H9 (cell line): ENCODE data around the gene KIAA1549. TPM values are rescaled to one million over a fixed set of nuclear protein-coding genes. Genes with fewer than 3 reads are reported as not detected.

ENCODE experiments used
- DNase-seq: peaks from one replicate; pipeline ENCODE4 v3.0.0-alpha.2; 2017
- H2AFZ ChIP-seq: one replicate; pipeline ENCODE4 v1.6.1; 2013; ENCODE audit warnings: mild to moderate bottlenecking, low read length, control low read depth, moderate library complexity
- H2AK5ac ChIP-seq: 2 replicates; pipeline ENCODE4 v1.6.1; 2013; ENCODE audit warnings: low read length, control low read depth, mixed read lengths; ENCODE audit not compliant: insufficient read length
- H2BK120ac ChIP-seq: one replicate; pipeline ENCODE4 v1.6.1; 2013; ENCODE audit warnings: low read depth, mild to moderate bottlenecking, low read length, control low read depth, inconsistent platforms; ENCODE audit not compliant: poor library complexity, severe bottlenecking
- H2BK12ac ChIP-seq: 2 replicates; pipeline ENCODE4 v1.6.1; 2013; ENCODE audit warnings: low read length, control low read depth, mixed read lengths, low read depth; ENCODE audit not compliant: insufficient read length
- H2BK15ac ChIP-seq: 2 replicates; pipeline ENCODE4 v1.6.1; 2013; ENCODE audit warnings: low read depth, low read length, control low read depth
- H2BK20ac ChIP-seq: one replicate; pipeline ENCODE4 v1.6.1; 2013; ENCODE audit warnings: low read depth, mild to moderate bottlenecking, low read length, control low read depth, inconsistent platforms; ENCODE audit not compliant: poor library complexity, severe bottlenecking
- H2BK5ac ChIP-seq: 2 replicates; pipeline ENCODE4 v1.6.1; 2013; ENCODE audit warnings: low read length, control low read depth, mixed read lengths; ENCODE audit not compliant: insufficient read length
- H3K14ac ChIP-seq: 2 replicates; pipeline ENCODE4 v1.6.1; 2013; ENCODE audit warnings: low read length, control low read depth; ENCODE audit not compliant: insufficient read depth
- H3K18ac ChIP-seq: 2 replicates; pipeline ENCODE4 v1.6.1; 2013; ENCODE audit warnings: low read depth, mild to moderate bottlenecking, mixed read lengths, low read length, control low read depth; ENCODE audit not compliant: insufficient read length
- H3K23ac ChIP-seq: 2 replicates; pipeline ENCODE4 v1.6.1; 2013; ENCODE audit warnings: low read length, control low read depth, mixed read lengths, low read depth; ENCODE audit not compliant: insufficient read length
- H3K23me2 ChIP-seq: 2 replicates; pipeline ENCODE4 v1.6.1; 2013; ENCODE audit warnings: low read depth, mild to moderate bottlenecking, mixed read lengths, low read length, control low read depth; ENCODE audit not compliant: insufficient read length, poor library complexity, severe bottlenecking
- H3K27ac ChIP-seq: 2 replicates; pipeline ENCODE4 v1.5.1; 2013; ENCODE audit warnings: low read length, control low read depth, mixed read lengths, low read depth; ENCODE audit not compliant: insufficient read length
- H3K27me3 ChIP-seq: 2 replicates; pipeline ENCODE4 v1.6.1; 2013; ENCODE audit warnings: low read length, control low read depth, inconsistent platforms; ENCODE audit not compliant: insufficient read depth
- H3K4ac ChIP-seq: 2 replicates; pipeline ENCODE4 v1.6.1; 2013; ENCODE audit warnings: low read depth, mild to moderate bottlenecking, control low read depth, inconsistent platforms, low read length, moderate library complexity
- H3K4me1 ChIP-seq: 2 replicates; pipeline ENCODE4 v1.6.1; 2013; ENCODE audit warnings: low read length, control low read depth, inconsistent platforms; ENCODE audit not compliant: insufficient read depth
- H3K4me2 ChIP-seq: 2 replicates; pipeline ENCODE4 v1.6.1; 2013; ENCODE audit warnings: low read length, control low read depth, mixed read lengths; ENCODE audit not compliant: insufficient read length, insufficient read depth
- H3K56ac ChIP-seq: 2 replicates; pipeline ENCODE4 v1.6.1; 2013; ENCODE audit warnings: low read depth, mild to moderate bottlenecking, mixed read lengths, low read length, control low read depth; ENCODE audit not compliant: insufficient read length
- H3K79me1 ChIP-seq: 2 replicates; pipeline ENCODE4 v1.6.1; 2013; ENCODE audit warnings: low read depth, mild to moderate bottlenecking, moderate library complexity, low read length, control low read depth, inconsistent platforms; ENCODE audit not compliant: insufficient read depth, poor library complexity, severe bottlenecking
- H3K79me2 ChIP-seq: 2 replicates; pipeline ENCODE4 v1.6.1; 2013; ENCODE audit warnings: low read length, control low read depth, inconsistent platforms; ENCODE audit not compliant: insufficient read depth
- H3K9ac ChIP-seq: 2 replicates; pipeline ENCODE4 v1.6.1; 2013; ENCODE audit warnings: low read length, control low read depth, mixed read lengths; ENCODE audit not compliant: insufficient read length; ENCODE audit errors: extremely low read depth
- H3K9me3 ChIP-seq: one replicate; pipeline ENCODE4 v1.6.1; 2013; ENCODE audit warnings: low read depth, low read length, inconsistent platforms; ENCODE audit not compliant: control insufficient read depth
- H3T11ph ChIP-seq: one replicate; pipeline ENCODE4 v1.6.1; 2013; ENCODE audit warnings: mild to moderate bottlenecking, low read length, control low read depth, inconsistent platforms
- H4K20me1 ChIP-seq: one replicate; pipeline ENCODE4 v1.6.1; 2013; ENCODE audit not compliant: control insufficient read depth, insufficient read length, insufficient read depth
- H4K5ac ChIP-seq: 2 replicates; pipeline ENCODE4 v1.6.1; 2013; ENCODE audit warnings: low read depth, mild to moderate bottlenecking, mixed read lengths, low read length, control low read depth; ENCODE audit not compliant: insufficient read length
- H4K8ac ChIP-seq: replicated peaks from 2 replicates; pipeline ENCODE4 v1.6.1; 2013; ENCODE audit warnings: low read length, control low read depth, mixed read lengths, low read depth; ENCODE audit not compliant: insufficient read length
- H4K91ac ChIP-seq: 2 replicates; pipeline ENCODE4 v1.6.1; 2013; ENCODE audit warnings: low read depth, mild to moderate bottlenecking, moderate library complexity, mixed read lengths, low read length, control low read depth; ENCODE audit not compliant: insufficient read length
- H3K27ac Mint-ChIP-seq, 3 experiments: 2 replicates in 2 of 3; 3 replicates in 1 of 3; pipeline ENCODE4 v1.8.0; 2020 to 2021; ENCODE audit warnings: mixed read lengths in 3 of 3, mild to moderate bottlenecking in 1 of 3, moderate library complexity in 1 of 3
- H3K27me3 Mint-ChIP-seq: 2 replicates; pipeline ENCODE4 v1.8.0; 2021; ENCODE audit warnings: low read depth, mild to moderate bottlenecking, moderate library complexity, mixed read lengths
- H3K36me3 Mint-ChIP-seq, 3 experiments: 2 replicates in 2 of 3; 3 replicates in 1 of 3; pipeline ENCODE4 v1.8.0; 2020 to 2021; ENCODE audit warnings: low read depth in 3 of 3, mixed read lengths in 3 of 3; ENCODE audit not compliant: insufficient read depth in 1 of 3
- H3K4me1 Mint-ChIP-seq, 2 experiments: 2 replicates each; pipeline ENCODE4 v1.8.0; 2020; ENCODE audit warnings: mixed read lengths in 2 of 2
- H3K4me3 Mint-ChIP-seq, 2 experiments: 2 replicates in 1 of 2; 3 replicates in 1 of 2; pipeline ENCODE4 v1.8.0; 2020 to 2021; ENCODE audit warnings: mild to moderate bottlenecking in 2 of 2, mixed read lengths in 2 of 2, moderate library complexity in 1 of 2
- H3K9me3 Mint-ChIP-seq, 2 experiments: 2 replicates in 1 of 2; 3 replicates in 1 of 2; pipeline ENCODE4 v1.8.0; 2020; ENCODE audit warnings: mild to moderate bottlenecking in 2 of 2, mixed read lengths in 2 of 2, moderate library complexity in 1 of 2
- WGBS: extraction: QIAGEN DNeasy Blood & Tissue Kit; methylation state at CpG from one replicate; pipeline ENCODE4 v1.1.7; 2013; ENCODE audit warnings: missing lambda C conversion rate, low lambda C conversion rate, mixed read lengths; ENCODE audit not compliant: insufficient read length; ENCODE audit errors: extremely low coverage; 5-methylcytosine and 5-hydroxymethylcytosine counted together
- total RNA-seq: library from RNA; stranded (reverse); gene quantifications from 2 replicates; pipeline ENCODE4 v1.2.1, GENCODE V29; 2021
- TF ChIP-seq, protein P1 (sequence below): fragments of 200-600 bp; sonication (generic); conservative IDR thresholded peaks from 3 replicates; pipeline ENCODE4 v1.8.0; 2021; ENCODE audit warnings: antibody characterized with exemption, mild to moderate bottlenecking

Gene KIAA1549
- total RNA-seq, 1 experiment from 2014 or later = 11.9 TPM

DNA sequence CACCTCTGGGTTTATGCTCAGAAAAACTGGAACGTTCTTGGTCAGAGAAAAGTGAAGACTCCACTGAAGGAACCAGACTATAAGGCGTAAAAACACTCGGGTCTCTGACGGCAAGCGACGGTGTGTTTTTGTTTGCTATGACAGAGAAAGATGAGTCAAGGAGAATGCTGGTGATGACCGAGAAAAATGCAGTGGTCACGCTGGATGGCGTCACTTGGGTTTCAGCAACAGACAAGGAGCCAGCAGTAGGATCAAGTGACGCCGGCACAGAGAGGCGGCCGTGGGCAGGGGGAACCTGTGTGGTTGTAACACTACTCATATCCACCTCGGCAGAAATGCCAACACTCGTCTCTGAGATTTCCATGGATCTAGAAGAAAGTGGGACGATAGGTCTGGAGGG lies 63.4 kb downstream of the KIAA1549 start:
- no peak overlapping the region for H3T11ph ChIP-seq
- H3K18ac ChIP-seq = no peak overlapping the region
- H2AFZ ChIP-seq = no peak overlapping the region
- no peak overlapping the region for H3K4me2 ChIP-seq
- no peak overlapping the region for H4K8ac ChIP-seq
- WGBS = no CpG with 5 or more reads among the region's 16 CpGs
- no peaks in the 10 kb centered on the region for H4K20me1 ChIP-seq
- TF ChIP-seq, protein P1, sequence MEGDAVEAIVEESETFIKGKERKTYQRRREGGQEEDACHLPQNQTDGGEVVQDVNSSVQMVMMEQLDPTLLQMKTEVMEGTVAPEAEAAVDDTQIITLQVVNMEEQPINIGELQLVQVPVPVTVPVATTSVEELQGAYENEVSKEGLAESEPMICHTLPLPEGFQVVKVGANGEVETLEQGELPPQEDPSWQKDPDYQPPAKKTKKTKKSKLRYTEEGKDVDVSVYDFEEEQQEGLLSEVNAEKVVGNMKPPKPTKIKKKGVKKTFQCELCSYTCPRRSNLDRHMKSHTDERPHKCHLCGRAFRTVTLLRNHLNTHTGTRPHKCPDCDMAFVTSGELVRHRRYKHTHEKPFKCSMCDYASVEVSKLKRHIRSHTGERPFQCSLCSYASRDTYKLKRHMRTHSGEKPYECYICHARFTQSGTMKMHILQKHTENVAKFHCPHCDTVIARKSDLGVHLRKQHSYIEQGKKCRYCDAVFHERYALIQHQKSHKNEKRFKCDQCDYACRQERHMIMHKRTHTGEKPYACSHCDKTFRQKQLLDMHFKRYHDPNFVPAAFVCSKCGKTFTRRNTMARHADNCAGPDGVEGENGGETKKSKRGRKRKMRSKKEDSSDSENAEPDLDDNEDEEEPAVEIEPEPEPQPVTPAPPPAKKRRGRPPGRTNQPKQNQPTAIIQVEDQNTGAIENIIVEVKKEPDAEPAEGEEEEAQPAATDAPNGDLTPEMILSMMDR = no peak
- H3K27me3 ChIP-seq = no peaks in the 10 kb centered on the region
- H4K91ac ChIP-seq = no peak overlapping the region
- no peak overlapping the region for H2BK20ac ChIP-seq
- no peak overlapping the region for H3K56ac ChIP-seq
- no peak overlapping the region for H3K14ac ChIP-seq
- H3K4ac ChIP-seq = no peak overlapping the region
- H3K23ac ChIP-seq = no peak overlapping the region
- H2BK15ac ChIP-seq = no peak overlapping the region
- H2BK5ac ChIP-seq = no peak overlapping the region
- Mint-ChIP-seq H3K9me3 (no peaks in the 10 kb centered on the region), H3K4me3 (no peak overlapping the region), H3K27ac (peak overlapping the region in 2 of 3 experiments; percentile 35 to 41; a peak in 3 of 7 replicates), H3K36me3 (peaks cover 23 to 30% (median 25%) of the 10 kb centered on the region in 3 experiments; a peak in 6 of 7 replicates), H3K4me1 (peaks cover 18 to 25% of the 10 kb centered on the region in 2 experiments), H3K27me3 (no peaks in the 10 kb centered on the region)
- no peaks in the 10 kb centered on the region for H3K4me1 ChIP-seq
- H3K27ac ChIP-seq = no peak overlapping the region
- no peak overlapping the region for H2BK12ac ChIP-seq
- no peaks in the 10 kb centered on the region for H3K9me3 ChIP-seq
- no peak overlapping the region for H2BK120ac ChIP-seq
- no peak overlapping the region for H3K9ac ChIP-seq
- H2AK5ac ChIP-seq = no peak overlapping the region
- no peak overlapping the region for H4K5ac ChIP-seq
- no peaks in the 10 kb centered on the region for H3K79me1 ChIP-seq
- no peaks in the 10 kb centered on the region for H3K79me2 ChIP-seq
- no peaks in the 10 kb centered on the region for H3K23me2 ChIP-seq
- no peak for DNase-seq
